Chondrocyte (in vitro differentiated cells): ENCODE results near the gene SPATA31C1. TPM values are rescaled to one million over a fixed set of nuclear protein-coding genes. Genes with fewer than 3 reads are reported as not detected.
A peak's percentile ranks its signal among the peaks of the same experiment; 100 is the strongest.

Experiments
- DNase-seq: peaks from one replicate; pipeline ENCODE4 v3.0.0; 2021; ENCODE audit warnings: mixed read lengths, low spot score
- H3K27ac Mint-ChIP-seq: one replicate; pipeline ENCODE4 v1.8.0; 2021; ENCODE audit warnings: mild to moderate bottlenecking, moderate library complexity, mixed read lengths; ENCODE audit not compliant: unreplicated experiment
- H3K27me3 Mint-ChIP-seq: 2 replicates; pipeline ENCODE4 v1.8.0; 2021; ENCODE audit warnings: low read depth, mixed read lengths
- H3K36me3 Mint-ChIP-seq: 2 replicates; pipeline ENCODE4 v1.8.0; 2021; ENCODE audit warnings: low read depth, mixed read lengths
- H3K4me1 Mint-ChIP-seq: 2 replicates; pipeline ENCODE4 v1.8.0; 2021; ENCODE audit warnings: low read depth, mild to moderate bottlenecking, mixed read lengths
- H3K4me3 Mint-ChIP-seq: one replicate; pipeline ENCODE4 v1.8.0; 2021; ENCODE audit warnings: mild to moderate bottlenecking, moderate library complexity, mixed read lengths; ENCODE audit not compliant: unreplicated experiment
- H3K9me3 Mint-ChIP-seq: 2 replicates; pipeline ENCODE4 v1.8.0; 2021; ENCODE audit warnings: low read depth, mixed read lengths
- CTCF ChIP-seq: fragments of 200-600 bp; sonication (generic); IDR thresholded peaks from 2 replicates; pipeline ENCODE4 v1.5.0; 2021; ENCODE audit warnings: antibody characterized with exemption, mild to moderate bottlenecking, moderate library complexity
- total RNA-seq: library from RNA; stranded (reverse); gene quantifications from 3 replicates; pipeline ENCODE4 v1.2.1, GENCODE V29; 2021

Gene SPATA31C1
- total RNA-seq, 1 donor from 2014 or later: not detected

- peaks cover 4% of the 10 kb centered on the region for H3K27me3 Mint-ChIP-seq
- no peak overlapping the region for H3K27ac Mint-ChIP-seq
Measured at GRCh38 chr9:87887661-87888480, 29.9 kb upstream of the SPATA31C1 start.

DNA sequence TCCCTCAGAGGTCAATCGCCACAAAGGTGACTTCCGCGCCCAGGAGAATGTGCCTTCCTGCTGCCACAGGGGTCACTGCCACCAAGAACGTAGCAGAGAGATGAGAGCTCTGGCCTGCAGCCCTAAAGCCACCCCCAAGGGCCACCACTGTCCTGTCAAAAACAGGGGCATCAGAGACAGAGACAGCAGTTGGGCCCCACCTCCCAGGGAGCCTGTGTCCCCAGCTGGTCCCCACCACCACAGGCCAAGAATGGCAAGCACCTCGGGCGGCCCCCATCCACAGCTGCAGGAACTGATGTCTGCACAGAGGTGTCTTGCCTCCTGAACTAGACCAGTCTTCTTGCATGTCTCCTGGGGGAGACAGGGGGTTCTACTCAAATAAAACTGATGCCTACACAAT is 29.3 kb upstream of the SPATA31C1 start:
- Mint-ChIP-seq H3K27ac (no peak overlapping the region), H3K4me3 (no peak overlapping the region), H3K27me3 (peaks cover 4% of the 10 kb centered on the region), H3K9me3 (peaks cover 9% of the 10 kb centered on the region), H3K36me3 (no peaks in the 10 kb centered on the region), H3K4me1 (no peaks in the 10 kb centered on the region)
- TF ChIP-seq CTCF: no peak
- peak; percentile 86 for DNase-seq

More at GRCh38 chr9:87887661-87888480, 29.9 kb upstream of the SPATA31C1 start:
- Mint-ChIP-seq H3K36me3 (no peaks in the 10 kb centered on the region), H3K4me1 (no peaks in the 10 kb centered on the region), H3K9me3 (peaks cover 6% of the 10 kb centered on the region), H3K4me3 (no peak overlapping the region)
- DNase-seq: peak; percentile 60
- no peak for TF ChIP-seq CTCF

DNA sequence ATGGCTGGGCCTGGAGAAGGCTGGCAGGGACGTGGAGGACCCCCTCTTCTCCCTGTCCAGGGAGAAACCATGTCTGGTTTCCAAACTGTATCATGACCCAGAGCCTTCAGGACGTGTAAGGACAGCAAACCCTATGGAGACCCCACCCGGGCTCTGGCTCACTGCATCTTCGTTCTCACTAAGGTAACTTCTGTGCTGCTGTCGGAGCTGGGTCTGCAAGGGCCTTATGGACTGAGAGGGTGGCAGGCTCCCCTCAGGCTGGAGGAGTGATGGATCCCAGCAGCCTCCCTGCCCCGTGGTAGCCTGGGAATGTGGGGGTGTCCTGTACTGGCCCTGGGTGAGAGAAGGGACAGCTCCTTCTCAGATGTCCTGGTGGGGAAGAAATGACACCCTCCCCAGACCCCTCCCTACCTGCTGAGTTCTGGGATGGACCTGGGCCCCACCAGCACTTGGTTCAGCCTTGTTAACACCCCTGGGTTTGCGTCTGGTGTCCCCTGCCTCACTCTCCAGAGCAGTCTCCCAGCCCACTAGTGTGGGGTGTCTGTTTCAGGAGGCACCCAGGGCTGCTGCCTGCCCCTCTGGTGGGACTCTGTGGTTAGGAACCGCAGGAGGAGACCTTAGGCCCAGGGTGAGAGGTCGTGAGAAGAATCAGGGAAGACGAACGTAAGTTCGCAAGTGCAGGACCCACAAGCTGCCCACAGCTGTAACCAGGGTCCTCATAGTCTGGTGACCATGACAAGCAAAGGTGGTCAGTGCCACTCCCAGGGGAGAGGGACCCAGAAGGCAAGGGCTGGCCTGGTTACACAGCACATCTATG is 28.5 kb upstream of the SPATA31C1 start:
- no peak for TF ChIP-seq CTCF
- DNase-seq: peak; percentile 59
- Mint-ChIP-seq H3K4me3 (no peak overlapping the region), H3K36me3 (peaks cover 4% of the 10 kb centered on the region), H3K27ac (no peak overlapping the region), H3K4me1 (no peaks in the 10 kb centered on the region), H3K9me3 (peaks cover 15% of the 10 kb centered on the region), H3K27me3 (peaks cover 6% of the 10 kb centered on the region)

DNA sequence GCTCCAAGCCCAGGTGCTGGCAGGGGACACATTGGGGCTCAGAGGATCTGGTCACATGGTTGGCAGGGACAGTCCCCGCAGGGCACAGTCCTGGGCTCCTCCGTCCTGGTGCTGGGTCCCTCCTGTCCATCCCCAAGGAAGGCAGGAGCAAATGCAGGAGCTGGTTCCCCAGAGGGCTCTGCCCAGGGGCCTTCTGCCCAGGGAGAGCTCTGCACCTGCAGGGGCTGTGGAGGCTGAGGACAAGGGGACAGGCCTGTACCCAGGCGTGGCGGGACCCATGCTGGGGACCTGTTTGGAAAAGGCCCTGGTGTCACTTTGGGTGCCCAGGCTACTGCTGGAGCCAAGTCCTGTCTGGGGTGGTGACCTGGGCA is 27.9 kb upstream of the SPATA31C1 start:
- Mint-ChIP-seq H3K4me1 (no peaks in the 10 kb centered on the region), H3K27ac (no peak overlapping the region), H3K9me3 (peaks cover 17% of the 10 kb centered on the region), H3K4me3 (no peak overlapping the region), H3K27me3 (peaks cover 6% of the 10 kb centered on the region), H3K36me3 (peaks cover 5% of the 10 kb centered on the region)
- TF ChIP-seq CTCF: no peak
- peak; percentile 84 for DNase-seq

DNA sequence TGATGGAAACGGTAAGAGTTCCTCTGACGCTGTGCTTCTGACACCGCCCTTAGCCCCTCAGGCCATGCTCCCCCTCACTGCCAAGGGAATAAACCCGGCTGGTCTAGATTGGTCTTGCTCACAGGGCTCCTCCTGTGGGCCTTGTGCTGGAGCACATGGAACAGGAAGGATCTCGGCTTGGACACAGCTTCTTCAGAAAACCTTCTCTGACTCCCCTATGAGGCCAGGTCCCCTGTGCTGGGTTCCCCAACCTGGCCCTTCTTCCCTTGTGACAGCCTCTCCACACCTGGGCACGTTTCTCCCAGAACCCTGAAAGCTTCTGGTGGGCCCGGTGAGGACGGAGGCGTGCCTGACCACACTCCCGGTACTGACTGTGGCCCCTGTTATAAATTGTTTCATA is 26.9 kb upstream of the SPATA31C1 start:
- no peak overlapping the region for H3K4me3 Mint-ChIP-seq
- peak; percentile 48 for DNase-seq
- H3K27ac Mint-ChIP-seq: no peak overlapping the region
- H3K9me3 Mint-ChIP-seq: peaks cover 17% of the 10 kb centered on the region
- H3K36me3 Mint-ChIP-seq: peaks cover 5% of the 10 kb centered on the region
- no peak for TF ChIP-seq CTCF
- H3K27me3 Mint-ChIP-seq: peaks cover 6% of the 10 kb centered on the region
- H3K4me1 Mint-ChIP-seq: peaks cover 4% of the 10 kb centered on the region
